Stimulated activated CD4-positive, alpha-beta T cell treated with anti-CD3 and anti-CD28 coated beads, Interleukin-15, amount 100 ng/mL, for 24 hours (primary cell): Measurements from ENCODE around the gene OR2G3.

Experiments used
- DNase-seq: peaks from one replicate; pipeline ENCODE4 v3.0.0-alpha.2; 2020

OR2G3 gene

GRCh38 chr1:247605286-247605685, at the start of gene OR2G3:
TSS of gene OR2G3 (plus strand) at chr1:247605586. CDS start at chr1:247605586, 0 bp downstream.
- DNase-seq: no peak

- DNase-seq: no peak
Observed at GRCh38 chr1:247557926-247558674, 47.3 kb upstream of the OR2G3 start.

GRCh38 chr1:247561711-247562110, 43.7 kb upstream of the OR2G3 start:
- DNase-seq: no peak

GRCh38 chr1:247562198-247562597, 43.2 kb upstream of the OR2G3 start:
- no peak for DNase-seq

GRCh38 chr1:247574236-247574635, 31.1 kb upstream of the OR2G3 start:
- no peak for DNase-seq

- DNase-seq: no peak
Observed at GRCh38 chr1:247574664-247575063, 30.7 kb upstream of the OR2G3 start.

GRCh38 chr1:247576514-247576913, 28.9 kb upstream of the OR2G3 start:
- no peak for DNase-seq

- DNase-seq: no peak
Observed at GRCh38 chr1:247578946-247579460, 26.4 kb upstream of the OR2G3 start.

- DNase-seq: no peak
Observed at GRCh38 chr1:247588060-247588459, 17.3 kb upstream of the OR2G3 start, which contains the start of gene OR2G2. TSS of gene OR2G2 (plus strand) at chr1:247588360. CDS start at chr1:247588360, 0 bp downstream.

- DNase-seq: no peak
Observed at GRCh38 chr1:247613405-247613804, 8.0 kb downstream of the OR2G3 start.

- DNase-seq: no peak
Observed at GRCh38 chr1:247614625-247615024, 9.2 kb downstream of the OR2G3 start.

- DNase-seq: no peak
Observed at GRCh38 chr1:247627951-247628350, 22.6 kb downstream of the OR2G3 start.

- no peak for DNase-seq
Observed at GRCh38 chr1:247638011-247638410, 32.6 kb downstream of the OR2G3 start.

GRCh38 chr1:247638781-247639180, 33.4 kb downstream of the OR2G3 start:
- DNase-seq: no peak

- peak; percentile 71 for DNase-seq
Observed at GRCh38 chr1:247639381-247639981, 34.1 kb downstream of the OR2G3 start.

GRCh38 chr1:247642742-247643141, 37.4 kb downstream of the OR2G3 start:
- DNase-seq: no peak

GRCh38 chr1:247646867-247647266, 41.5 kb downstream of the OR2G3 start:
- DNase-seq: no peak

GRCh38 chr1:247647864-247648263, 42.5 kb downstream of the OR2G3 start:
- DNase-seq: no peak

GRCh38 chr1:247653040-247653439, 47.7 kb downstream of the OR2G3 start:
- no peak for DNase-seq
